Heart left ventricle (tissue), 16 donors: ENCODE results near the gene LRRC63. TPM values are rescaled to one million over a fixed set of nuclear protein-coding genes. Genes with fewer than 3 reads are reported as not detected.
A peak's percentile ranks its signal among the peaks of the same experiment; 100 is the strongest.

Experiments used
- ATAC-seq, 4 donors: fragments of 200-7000 bp; cut with Tn5 transposase; one replicate each; pipeline ENCODE4 v1.9.1; 2020 to 2022; ENCODE audit warnings: moderate library complexity in 4 of 4, mild to moderate bottlenecking in 3 of 4, moderate number of reproducible peaks in 1 of 4
- DNase-seq, 5 donors: peaks; one replicate each; pipeline ENCODE4 v3.0.0-alpha.2; 2020
- H3K27ac ChIP-seq, 12 donors: fragments of 200-600 bp; sonication (generic) in 4 of 12; one replicate each; pipeline versions ENCODE4 v1.5.0 to v1.8.0; 2016 to 2022; ENCODE audit warnings: mild to moderate bottlenecking in 2 of 12
- H3K27me3 ChIP-seq, 9 donors: fragments of 200-600 bp; sonication (generic) in 2 of 9; one replicate each; pipeline versions ENCODE4 v1.5.1 to v1.8.0; 2016 to 2022; ENCODE audit warnings: mild to moderate bottlenecking in 3 of 9
- H3K36me3 ChIP-seq, 9 donors: fragments of 200-600 bp; sonication (generic) in 2 of 9; one replicate each; pipeline versions ENCODE4 v1.5.0 to v1.8.0; 2018 to 2022; ENCODE audit warnings: mild to moderate bottlenecking in 2 of 9
- H3K4me1 ChIP-seq, 12 donors: fragments of 200-600 bp; sonication (generic) in 4 of 12; one replicate each; pipeline versions ENCODE4 v1.5.0 to v1.8.0; 2016 to 2022; ENCODE audit warnings: mild to moderate bottlenecking in 3 of 12
- H3K4me3 ChIP-seq, 12 donors: fragments of 200-600 bp; sonication (generic) in 4 of 12; one replicate each; pipeline versions ENCODE4 v1.5.0 to v1.8.0; 2017 to 2022; ENCODE audit warnings: mild to moderate bottlenecking in 9 of 12, moderate library complexity in 4 of 12
- H3K9me3 ChIP-seq, 12 donors: fragments of 200-600 bp; sonication (generic) in 4 of 12; one replicate each; pipeline versions ENCODE4 v1.5.0 to v1.8.0; 2016 to 2022; ENCODE audit warnings: mild to moderate bottlenecking in 1 of 12
- POLR2A ChIP-seq, 2 donors: fragments of 450-650 bp; IDR thresholded peaks; one replicate each; pipeline ENCODE4 v1.6.1; 2017; ENCODE audit warnings: antibody characterized with exemption in 2 of 2, mild to moderate bottlenecking in 2 of 2, moderate library complexity in 2 of 2
- WGBS, 4 donors: extraction: QIAGEN DNeasy Blood & Tissue Kit in 2 of 4; methylation state at CpG; one replicate each; pipeline versions ENCODE4 v1.1.5 to v1.1.7; 2013 to 2018; 5-methylcytosine and 5-hydroxymethylcytosine counted together
- intact Hi-C, 10 donors: fragments of 100-400 bp; cut with DNase I; formaldehyde crosslinking; loops; one replicate each; pipeline versions ENCODE4 v1.11.1 to v1.14.2; 2022
- polyA plus RNA-seq, 2 donors: library from polyadenylated mRNA; stranded (reverse); fragments of 200-250 nt; gene quantifications; one replicate each; pipeline ENCODE4 v1.2.3, GENCODE V29; 2013
- total RNA-seq, 9 donors: library from RNA; depleted of rRNA in 2 of 9; stranded (reverse); fragments of >200 nt in 2 of 9; fragmentation: NEBNext Ultra II Directional in 3 of 9; extraction: Animal tissue kit (Norgen Biotek cat#: 25700) in 3 of 9; gene quantifications; one replicate each; pipeline versions ENCODE4 v1.1.0 to v1.2.4, GENCODE V29; 2016 to 2023
- TF ChIP-seq, protein P1 (sequence below), 12 donors: fragments of 200-600 bp; sonication (generic) in 4 of 12; IDR thresholded peaks; one replicate each; pipeline versions ENCODE4 v1.5.0 to v1.8.0; 2018 to 2022; ENCODE audit warnings: antibody characterized with exemption in 12 of 12, mild to moderate bottlenecking in 5 of 12
- donor health status: ischemic (EF 13 %, LVEDD 7.1; RV severe dilation, severe dysfunction).
- donor health status: healthy with polysubstance abuse.
- donor health status: DM: no; HTN: yes; CAD: no.
- donor health status: DM: no; HTN: no; CAD: no.
- donor health status: ischemic (EF 25% LVEDD 6.9; RV normal size, moderate dysfunction).
- donor health status: ischemic (EF 25% LVEDD 5.7; RV mildly dilated, moderate dysfunction).
- donor health status: healthy.
- donor health status: DM: yes; HTN: yes; CAD: no.
- donor health status: ischemic (EF 35%, LVEDD 5.7; RV mildly dilated, moderate dysfunction).
- donor health status: nonischemic (EF 11% LVEDD 7.7; RV severe dilation, severe dysfunction).
- donor health status: DM: yes; HTN: yes; CAD: no.
- donor health status: PGD.
- donor health status: ischemic (EF 29% LVEDD 5.4; RV normal size, mild dysfunction).
- donor health status: nonischemic (EF 23%, LVEDD 6.1; RV moderate dilation, normal function).

LRRC63 gene
- total and polyA plus RNA-seq, 11 donors = 0.14 to 0.48 TPM; not detected in 9

DNA sequence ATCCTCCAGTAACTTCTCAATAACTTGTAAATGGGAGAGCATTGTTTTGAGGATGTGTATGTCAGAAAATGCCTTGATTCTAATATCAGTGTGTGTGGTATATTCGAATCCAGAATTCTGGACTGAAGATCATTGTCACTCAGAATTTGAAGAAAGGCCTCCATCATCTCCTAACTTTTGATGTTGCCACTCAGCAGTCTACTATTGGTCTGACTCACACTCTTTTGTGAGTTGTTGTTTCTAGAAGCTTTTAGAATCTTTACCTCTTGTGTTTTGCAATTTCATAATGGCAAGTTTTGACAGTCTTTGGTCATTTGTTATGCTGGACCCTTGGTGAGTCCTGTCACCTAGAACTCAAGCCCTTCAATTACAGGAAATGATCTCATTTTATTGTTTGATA is 98.3 kb downstream of the LRRC63 start:
- H3K9me3 ChIP-seq = peaks cover 0 to 9% (median 0%) of the 10 kb centered on the region in 12 donors
- 69 to 83% (median 77%) methylated on average over 1 of the region's 1 CpG for WGBS, 4 donors
- peaks cover 0 to 17% (median 0%) of the 10 kb centered on the region in 12 donors for H3K4me1 ChIP-seq
- H3K4me3 ChIP-seq = no peak overlapping the region
- no peak overlapping the region for H3K27ac ChIP-seq
- H3K27me3 ChIP-seq = no peaks in the 10 kb centered on the region
- no peaks in the 10 kb centered on the region for H3K36me3 ChIP-seq
- no peak for DNase-seq
- intact Hi-C loops = no loop called here
- TF ChIP-seq POLR2A (IDR thresholded peaks at IDR 0.05) = no peak
- TF ChIP-seq, protein P1, sequence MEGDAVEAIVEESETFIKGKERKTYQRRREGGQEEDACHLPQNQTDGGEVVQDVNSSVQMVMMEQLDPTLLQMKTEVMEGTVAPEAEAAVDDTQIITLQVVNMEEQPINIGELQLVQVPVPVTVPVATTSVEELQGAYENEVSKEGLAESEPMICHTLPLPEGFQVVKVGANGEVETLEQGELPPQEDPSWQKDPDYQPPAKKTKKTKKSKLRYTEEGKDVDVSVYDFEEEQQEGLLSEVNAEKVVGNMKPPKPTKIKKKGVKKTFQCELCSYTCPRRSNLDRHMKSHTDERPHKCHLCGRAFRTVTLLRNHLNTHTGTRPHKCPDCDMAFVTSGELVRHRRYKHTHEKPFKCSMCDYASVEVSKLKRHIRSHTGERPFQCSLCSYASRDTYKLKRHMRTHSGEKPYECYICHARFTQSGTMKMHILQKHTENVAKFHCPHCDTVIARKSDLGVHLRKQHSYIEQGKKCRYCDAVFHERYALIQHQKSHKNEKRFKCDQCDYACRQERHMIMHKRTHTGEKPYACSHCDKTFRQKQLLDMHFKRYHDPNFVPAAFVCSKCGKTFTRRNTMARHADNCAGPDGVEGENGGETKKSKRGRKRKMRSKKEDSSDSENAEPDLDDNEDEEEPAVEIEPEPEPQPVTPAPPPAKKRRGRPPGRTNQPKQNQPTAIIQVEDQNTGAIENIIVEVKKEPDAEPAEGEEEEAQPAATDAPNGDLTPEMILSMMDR (IDR thresholded peaks at IDR 0.05) = no peak
- ATAC-seq = no peak

DNA sequence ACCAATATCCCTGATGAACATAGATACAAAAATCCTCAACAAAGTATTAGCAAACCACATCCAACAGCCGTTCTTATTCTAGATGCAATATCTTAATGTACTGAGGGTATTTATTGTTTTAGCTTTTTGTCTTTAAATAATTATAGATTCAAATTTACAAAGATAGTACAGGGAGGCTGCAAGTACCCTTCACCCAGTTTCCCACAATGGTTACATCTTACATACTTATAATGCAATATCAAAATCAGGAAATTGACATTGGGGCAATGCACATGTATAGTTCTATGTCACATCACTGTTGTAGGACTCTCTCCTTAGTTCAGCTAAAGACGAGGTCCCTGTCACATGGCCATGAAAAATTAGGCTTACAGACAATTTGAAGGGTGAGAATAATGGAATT is 99.5 kb downstream of the LRRC63 start:
- Histone ChIP-seq H3K9me3 (peaks cover 0 to 9% (median 0%) of the 10 kb centered on the region in 12 donors), H3K36me3 (no peaks in the 10 kb centered on the region), H3K27me3 (no peaks in the 10 kb centered on the region), H3K4me3 (no peak overlapping the region), H3K27ac (no peak overlapping the region), H3K4me1 (peaks cover 0 to 17% (median 0%) of the 10 kb centered on the region in 12 donors)
- no peak for TF ChIP-seq POLR2A (IDR thresholded peaks at IDR 0.05)
- TF ChIP-seq, protein P1 (IDR thresholded peaks at IDR 0.05) = no peak
- intact Hi-C loops = no loop called here
- DNase-seq (no peak), ATAC-seq (no peak)
- 81 to 91% (median 90%) methylated on average over 2 of the region's 2 CpGs for WGBS, 4 donors

DNA sequence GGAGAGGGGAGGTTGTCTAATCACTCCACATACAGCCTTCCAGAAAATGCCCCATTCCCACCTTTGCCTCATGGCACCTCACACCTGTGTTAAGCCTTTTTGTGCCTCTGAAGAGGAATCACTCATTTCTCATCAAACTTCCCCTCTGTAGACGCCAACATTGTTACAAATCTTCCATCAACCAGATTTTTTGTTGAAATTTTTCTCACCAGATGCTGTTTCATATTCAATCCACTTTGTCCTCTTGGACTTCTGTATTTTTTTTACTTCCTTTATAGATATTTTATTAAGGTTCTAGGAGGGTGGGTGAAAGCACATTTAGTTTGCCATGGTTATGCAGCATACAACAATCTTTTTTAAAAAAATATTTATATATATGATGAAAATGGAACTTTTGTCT is 101.3 kb downstream of the LRRC63 start:
- Histone ChIP-seq H3K36me3 (no peaks in the 10 kb centered on the region), H3K4me1 (peaks cover 0 to 17% (median 0%) of the 10 kb centered on the region in 12 donors), H3K9me3 (peaks cover 0 to 9% (median 0%) of the 10 kb centered on the region in 12 donors), H3K27me3 (no peaks in the 10 kb centered on the region), H3K27ac (peak overlapping the region in 1 of 12 donors; percentile 67), H3K4me3 (no peak overlapping the region)
- 58 to 64% (median 60%) methylated on average over 1 of the region's 1 CpG for WGBS, 4 donors
- DNase-seq = no peak
- TF ChIP-seq, protein P1 (IDR thresholded peaks at IDR 0.05) = no peak
- TF ChIP-seq POLR2A (IDR thresholded peaks at IDR 0.05) = no peak
- intact Hi-C loops = no loop called here
- ATAC-seq = no peak

DNA sequence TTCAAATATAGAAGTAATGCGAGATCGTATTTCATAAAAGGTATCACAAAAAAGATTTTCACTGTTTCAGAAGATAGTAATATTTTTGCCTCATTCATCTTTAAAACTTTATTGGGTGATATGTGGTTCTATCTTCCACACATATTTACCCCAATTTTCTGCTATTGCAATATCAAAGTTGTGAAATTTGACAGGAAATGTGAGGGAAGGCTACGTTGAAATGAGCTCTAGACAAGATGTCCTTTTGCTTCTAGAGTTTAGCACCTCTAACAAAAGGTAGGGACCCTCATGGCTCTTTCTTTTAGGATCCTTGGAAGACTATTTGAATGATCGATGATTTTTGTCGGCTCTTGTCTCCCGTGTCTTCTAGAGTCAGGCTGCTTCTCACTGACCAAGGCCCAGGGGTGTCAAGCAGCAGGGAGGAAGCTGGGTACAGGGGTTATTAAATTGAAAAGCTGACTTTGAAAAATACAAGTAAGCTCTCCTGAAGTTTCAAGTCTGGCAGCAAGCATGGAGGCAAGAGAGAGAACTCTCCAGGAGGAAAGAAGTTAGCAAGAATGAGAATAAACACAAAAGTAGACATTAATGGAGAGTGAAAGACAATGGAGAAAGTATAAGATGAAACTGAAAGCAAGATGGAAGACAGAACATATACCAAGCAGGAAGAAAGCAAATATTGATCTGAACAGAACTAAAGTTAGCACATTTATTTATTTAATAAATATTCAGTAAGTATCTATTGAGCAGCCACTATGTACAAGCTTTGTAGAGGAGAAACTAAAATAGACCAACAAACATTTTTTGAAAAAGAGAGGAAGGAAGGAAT is 101.9 kb downstream of the LRRC63 start:
- no peaks in the 10 kb centered on the region for H3K36me3 ChIP-seq
- intact Hi-C loops = no loop called here

More for the DNA sequence above, 101.9 kb downstream of the LRRC63 start:
- 82 to 91% (median 89%) methylated on average over 6 of the region's 6 CpGs for WGBS, 4 donors
- TF ChIP-seq, protein P1 (IDR thresholded peaks at IDR 0.05) = no peak
- DNase-seq (no peak), ATAC-seq (no peak)
- Histone ChIP-seq H3K27me3 (no peaks in the 10 kb centered on the region), H3K4me1 (peaks cover 0 to 17% (median 0%) of the 10 kb centered on the region in 12 donors), H3K4me3 (no peak overlapping the region), H3K9me3 (peaks cover 0 to 9% (median 0%) of the 10 kb centered on the region in 12 donors), H3K27ac (peak overlapping the region in 1 of 12 donors; percentile 67)
